ENCODE data around the gene RAB3D.
"Not testable (repeated sequence)": the region's sequence is repeated elsewhere in the genome, so short reads cannot be mapped to it uniquely, and the experiment has no call there.

Gene RAB3D

DNA sequence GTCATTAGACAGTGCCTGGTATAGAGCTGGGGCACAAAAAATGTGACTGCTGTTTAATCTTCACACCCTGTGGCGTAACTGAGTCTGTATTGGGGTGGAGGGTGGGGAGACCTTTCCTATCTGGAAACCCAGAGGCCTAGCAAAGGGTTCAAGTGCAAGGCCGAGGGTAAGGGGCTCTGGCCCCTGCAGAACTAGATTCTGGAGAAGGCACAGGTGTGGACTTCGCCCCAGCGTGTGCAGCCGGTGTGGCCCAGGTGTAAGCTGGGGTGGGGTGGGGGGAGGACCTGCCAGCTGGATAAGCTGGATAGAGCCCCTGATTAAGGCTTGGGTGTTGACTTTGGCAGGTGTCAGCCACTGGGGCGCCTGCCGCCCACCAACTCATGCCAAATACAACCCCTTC is 1.3 kb downstream of the RAB3D start:
- no peak for DNase-seq

- DNase-seq, result no peak
These were observed 2.4 kb downstream of the RAB3D start for GRCh38 chr19:11337080-11337479.

DNA sequence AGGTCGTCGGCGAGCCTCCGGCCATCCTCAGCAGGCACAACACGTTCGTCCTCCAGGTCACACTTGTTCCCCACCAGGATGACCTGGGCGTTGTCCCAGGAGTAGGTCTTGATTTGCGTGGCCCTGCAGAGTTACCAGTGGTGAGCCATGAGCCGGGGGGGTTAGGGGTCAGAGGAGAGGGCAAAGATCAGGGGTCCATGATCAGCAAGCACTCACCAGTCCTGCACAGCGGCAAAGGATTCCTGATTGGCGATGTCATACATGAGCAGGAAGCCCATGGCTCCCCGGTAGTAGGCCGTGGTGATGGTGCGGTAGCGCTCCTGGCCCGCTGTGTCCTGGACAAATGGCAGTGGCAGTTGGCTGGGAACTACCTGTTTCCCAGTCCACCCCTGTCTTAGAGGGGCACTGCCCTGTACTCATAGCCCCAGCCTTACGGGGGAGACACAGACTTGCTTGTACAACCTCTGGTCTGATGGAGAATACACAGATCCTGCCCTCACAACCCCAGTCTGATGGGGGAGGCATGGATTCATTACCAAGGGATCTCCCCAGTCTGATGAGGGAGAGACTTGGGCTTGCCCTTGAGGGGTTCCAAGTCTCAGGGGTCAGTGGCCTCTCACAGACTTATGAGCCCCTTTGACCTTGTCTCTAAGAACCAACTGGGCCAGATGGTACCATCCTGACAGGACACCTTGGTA is 3.9 kb downstream of the RAB3D start:
- no peak for DNase-seq

- DNase-seq, result not testable (repeated sequence)
These were observed 5.6 kb downstream of the RAB3D start for GRCh38 chr19:11333838-11334237.

DNA sequence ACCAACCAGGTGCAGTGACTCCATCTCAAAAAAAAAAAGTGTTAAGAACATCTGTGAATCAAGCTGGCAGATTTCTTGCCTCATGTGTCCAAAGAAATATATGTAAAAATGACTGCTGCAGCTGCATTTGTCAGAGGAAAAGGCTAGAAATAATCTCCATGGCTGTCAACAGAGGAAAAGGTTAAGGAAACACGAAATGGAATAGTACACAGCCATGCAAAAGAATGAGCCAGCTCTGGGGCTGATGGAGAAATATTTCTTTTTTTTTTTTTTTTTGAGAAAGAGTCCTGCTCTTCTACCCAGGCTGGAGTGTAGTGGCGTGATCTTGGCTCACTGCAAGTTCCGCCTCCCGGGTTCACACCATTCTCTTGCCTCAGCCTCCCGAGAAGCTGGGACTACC is 6.6 kb downstream of the RAB3D start:
- DNase-seq, result no peak

GRCh38 chr19:11331502-11331901 is 8.0 kb downstream of the RAB3D start:
- no peak for DNase-seq

DNA sequence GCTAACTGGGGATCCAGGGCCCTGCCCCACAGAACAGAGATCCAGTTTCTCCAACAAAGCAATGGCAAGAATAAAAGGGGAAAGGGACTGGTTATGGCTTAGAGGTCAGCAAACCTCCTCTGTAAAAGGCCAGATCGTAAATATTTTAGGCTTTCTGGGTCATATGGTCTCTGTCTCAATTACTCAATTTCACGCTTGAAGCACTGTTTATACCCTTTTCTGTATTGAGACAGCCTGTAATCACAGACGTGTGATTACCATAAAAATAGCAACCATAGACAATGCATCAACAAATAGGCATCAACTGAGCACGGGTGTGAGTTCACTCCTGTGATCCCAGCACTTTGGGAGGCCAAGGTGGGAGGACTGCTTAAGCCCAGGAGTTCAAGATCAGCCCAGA is 9.3 kb downstream of the RAB3D start:
- no peak for DNase-seq

DNA sequence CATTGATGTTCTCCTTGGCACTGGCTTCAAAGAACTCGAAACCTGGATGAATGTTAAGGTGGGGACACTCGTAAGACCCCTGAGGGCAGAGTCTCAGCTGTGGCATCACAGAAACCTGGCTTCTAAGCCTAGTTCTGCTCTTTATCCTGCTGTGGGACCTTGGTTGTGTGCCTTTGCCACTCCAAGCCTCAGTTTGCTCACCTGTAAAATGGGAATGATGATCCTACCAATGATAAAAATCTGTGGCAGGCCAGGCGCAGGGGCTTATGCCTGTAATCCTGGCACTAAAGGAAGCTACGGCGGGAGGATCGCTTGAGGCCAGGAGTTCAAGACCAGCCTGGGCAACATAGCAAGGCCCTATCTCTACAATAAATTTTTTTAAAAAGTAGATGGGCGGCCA is 13.9 kb downstream of the RAB3D start:
- DNase-seq, result no peak

GRCh38 chr19:11324748-11325389 is 14.6 kb downstream of the RAB3D start:
- DNase-seq, result no peak

- peak in 2 of 3 experiments; percentile 51 to 75 for DNase-seq
These were observed 15.3 kb downstream of the RAB3D start for GRCh38 chr19:11324079-11324661.

GRCh38 chr19:11323601-11324078 is 15.8 kb downstream of the RAB3D start:
- no peak for DNase-seq

DNA sequence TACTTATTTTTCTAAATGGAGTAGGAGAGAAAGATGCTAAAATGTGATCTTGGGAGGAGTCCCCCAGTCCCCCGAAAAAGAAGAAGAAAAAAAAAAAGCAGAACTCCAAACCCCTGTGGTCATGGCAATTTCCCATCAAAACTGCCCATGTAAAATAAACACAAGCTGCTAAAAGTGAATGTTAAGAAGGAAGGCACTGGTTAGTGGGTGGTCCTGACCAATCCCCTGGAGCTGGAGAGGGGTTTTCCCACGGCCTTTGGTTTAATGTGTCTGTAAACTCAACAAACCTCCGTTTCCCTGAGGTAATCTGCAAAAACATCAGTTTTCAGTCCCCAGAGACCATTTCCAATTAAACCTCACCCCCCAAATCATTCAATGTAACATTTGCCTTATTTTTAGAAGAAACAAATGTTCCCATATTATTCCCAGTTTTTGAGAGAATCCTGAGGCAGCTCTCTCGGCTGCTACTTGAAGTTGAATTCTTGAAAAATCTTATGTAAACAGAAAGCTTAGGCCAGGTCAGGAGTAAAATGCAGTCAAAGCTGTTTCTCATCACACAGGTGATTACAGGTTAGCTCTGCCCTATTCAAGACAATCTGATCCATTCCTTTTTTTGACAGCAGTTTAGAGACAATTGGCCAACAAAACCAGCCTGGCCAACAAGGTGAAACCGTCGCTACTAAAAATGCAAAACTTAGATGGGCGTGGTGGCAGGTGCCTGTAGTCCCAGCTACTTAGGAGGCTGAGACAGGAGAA is 17.0 kb downstream of the RAB3D start:
- no peak for DNase-seq

- DNase-seq, result no peak
These were observed 18.0 kb downstream of the RAB3D start for GRCh38 chr19:11321191-11322126.

DNA sequence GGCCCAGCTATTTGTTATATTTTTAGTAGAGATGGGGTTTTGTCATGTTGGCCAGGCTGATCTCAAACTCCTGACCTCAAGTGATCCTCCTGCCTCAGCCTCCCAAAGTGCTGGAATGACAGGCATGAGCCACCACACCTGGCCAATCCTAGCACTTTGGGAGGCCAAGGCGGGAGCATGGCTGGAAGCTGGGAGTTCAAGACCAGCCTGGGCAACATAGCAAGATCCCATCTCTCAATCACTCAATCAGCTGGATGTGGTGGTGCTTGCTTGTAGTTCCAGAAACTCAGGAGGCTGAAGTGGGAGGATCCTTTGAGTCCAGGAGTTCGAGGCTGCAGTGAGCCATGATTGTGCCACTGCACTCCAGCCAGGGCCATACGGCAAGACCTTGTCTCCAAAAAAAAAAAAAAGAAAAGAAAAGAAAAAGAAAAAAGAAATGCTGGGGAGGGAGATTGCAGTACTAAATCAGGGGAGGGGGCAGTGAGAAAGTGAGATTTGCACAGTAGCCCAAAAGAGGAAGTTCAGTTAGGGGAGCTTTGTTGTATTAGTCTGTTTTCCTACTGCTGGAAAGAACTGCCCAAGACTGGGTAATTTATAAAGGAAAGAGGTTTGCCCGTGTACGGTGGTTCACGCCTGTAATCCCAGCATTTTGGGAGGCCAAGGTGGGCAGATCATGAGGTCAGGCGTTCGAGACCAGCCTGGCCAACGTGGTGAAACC is 19.0 kb downstream of the RAB3D start:
- DNase-seq, result not testable (repeated sequence)

GRCh38 chr19:11306337-11306736 is 33.1 kb downstream of the RAB3D start:
- no peak for DNase-seq

GRCh38 chr19:11304936-11305335 is 34.5 kb downstream of the RAB3D start:
- no peak for DNase-seq

DNA sequence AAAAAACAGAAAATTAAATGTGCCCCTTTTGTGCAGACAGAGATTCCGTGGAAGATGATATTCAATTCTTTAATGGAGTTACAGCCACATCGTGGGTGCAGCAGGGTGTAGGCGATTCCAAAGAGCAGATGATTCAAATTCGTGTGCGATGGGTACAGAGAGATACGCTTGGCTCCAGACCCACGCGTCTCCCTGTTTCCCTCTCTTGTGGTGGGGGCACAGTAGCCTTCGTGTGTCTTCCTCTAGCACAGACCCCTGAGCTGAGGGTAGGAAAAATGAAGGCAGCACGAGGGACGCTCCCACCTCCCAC is 38.7 kb downstream of the RAB3D start:
- no peak for DNase-seq

- DNase-seq, result no peak
These were observed 39.3 kb downstream of the RAB3D start for GRCh38 chr19:11299946-11300810.

DNA sequence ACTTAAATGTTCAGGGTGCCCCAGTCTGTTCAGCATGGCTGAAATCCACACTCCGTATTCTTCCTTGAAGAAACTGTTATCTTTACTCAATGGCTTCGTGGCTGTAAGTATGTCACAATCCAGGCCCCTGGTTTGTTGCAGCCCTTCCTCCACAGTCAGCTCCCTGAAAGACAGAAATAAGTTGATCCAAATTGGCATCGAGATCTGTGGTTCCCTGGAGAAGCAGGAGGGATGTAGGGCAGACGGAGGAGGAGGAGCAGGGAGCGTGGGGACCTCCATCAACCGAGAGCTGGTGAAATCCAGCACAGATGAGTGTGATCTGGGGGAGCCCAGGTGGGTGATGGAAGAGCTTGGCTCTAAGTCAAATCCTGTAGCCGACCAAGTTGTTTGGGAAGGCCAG is 43.2 kb downstream of the RAB3D start:
- no peak for DNase-seq

GRCh38 chr19:11295665-11296245 is 43.7 kb downstream of the RAB3D start, which contains the start of gene TSPAN16:
TSS of gene TSPAN16 (plus strand) at chr19:11296160. CDS start at chr19:11296298, 138 bp downstream.
- DNase-seq, result peak in 2 of 3 experiments; percentile 17 to 48

All from NCI-H1417 (cell line).